ENCODE results near the gene HS6ST2.

Gene HS6ST2

DNA sequence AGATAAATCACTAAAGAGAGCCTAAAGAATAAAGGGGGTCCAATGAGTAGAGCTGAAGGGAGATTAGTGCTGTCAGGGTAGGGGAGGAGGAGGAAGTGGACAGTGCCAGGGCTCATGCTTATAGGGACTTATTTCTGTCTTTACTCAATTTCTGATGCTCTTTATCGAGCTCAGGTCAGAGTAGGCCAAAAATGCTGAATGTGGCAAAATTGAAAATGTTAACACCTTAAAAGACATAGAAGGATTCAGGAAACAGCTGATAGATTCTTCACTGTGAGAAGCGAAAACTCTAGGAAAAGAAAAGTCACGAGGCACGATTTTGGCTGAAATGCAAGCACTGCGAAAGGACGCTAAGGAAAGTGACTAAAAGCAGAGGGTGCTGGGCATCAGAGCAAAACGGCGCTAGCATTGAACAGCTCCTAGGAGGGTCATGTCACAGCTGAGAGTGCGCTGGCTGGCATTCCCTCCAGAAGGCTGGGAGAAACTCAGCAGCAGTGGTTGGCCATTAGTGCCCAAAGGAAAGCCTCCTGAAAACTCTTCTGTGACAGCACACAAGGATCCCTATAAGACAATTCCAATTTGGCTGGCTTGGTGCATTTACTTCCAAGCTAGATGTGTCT is 150.9 kb downstream of the HS6ST2 start:
- no peak for DNase-seq (ENCODE audit: low read depth in 2 of 3, low spot score in 1 of 3)

DNA sequence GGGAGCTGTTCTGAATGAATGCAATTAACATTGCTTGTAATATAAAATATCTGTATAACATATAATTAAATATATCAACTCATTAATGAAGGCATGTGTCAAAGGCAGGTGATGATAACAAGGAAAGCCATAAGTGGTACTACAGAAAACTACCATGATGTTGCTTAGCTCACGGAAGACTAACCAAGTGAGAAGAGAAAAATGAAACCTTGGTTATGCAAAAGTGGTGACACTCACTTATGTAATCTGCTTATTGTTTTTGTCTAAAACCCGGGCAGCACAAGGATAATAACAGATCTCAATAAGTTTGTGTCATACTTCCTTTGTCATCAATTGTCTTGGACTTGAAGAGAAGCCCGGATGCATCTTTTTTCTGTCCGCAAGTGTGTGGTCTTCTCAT is 156.4 kb downstream of the HS6ST2 start:
- DNase-seq (ENCODE audit: low read depth in 2 of 3, low spot score in 1 of 3), result no peak

DNA sequence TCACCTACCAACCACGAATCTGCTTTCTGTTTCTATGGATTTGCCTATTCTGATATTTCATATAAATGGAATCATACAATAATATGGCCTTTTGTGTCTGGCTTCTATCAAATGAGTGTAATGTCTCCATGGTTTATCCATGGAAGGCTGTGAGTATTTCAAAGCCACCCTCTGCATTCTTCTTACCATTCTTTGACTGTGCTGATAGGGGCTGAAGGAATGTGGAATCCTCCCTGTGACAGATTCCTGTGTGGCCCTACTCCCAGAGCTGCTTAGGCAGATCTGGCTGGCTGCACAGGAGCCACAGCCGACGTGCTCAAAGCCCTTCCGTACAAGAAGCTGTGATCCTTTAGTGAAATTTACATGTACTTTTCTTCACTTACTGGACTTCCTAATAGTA is 163.2 kb downstream of the HS6ST2 start:
- no peak for DNase-seq (ENCODE audit: low read depth in 2 of 3, low spot score in 1 of 3)

DNA sequence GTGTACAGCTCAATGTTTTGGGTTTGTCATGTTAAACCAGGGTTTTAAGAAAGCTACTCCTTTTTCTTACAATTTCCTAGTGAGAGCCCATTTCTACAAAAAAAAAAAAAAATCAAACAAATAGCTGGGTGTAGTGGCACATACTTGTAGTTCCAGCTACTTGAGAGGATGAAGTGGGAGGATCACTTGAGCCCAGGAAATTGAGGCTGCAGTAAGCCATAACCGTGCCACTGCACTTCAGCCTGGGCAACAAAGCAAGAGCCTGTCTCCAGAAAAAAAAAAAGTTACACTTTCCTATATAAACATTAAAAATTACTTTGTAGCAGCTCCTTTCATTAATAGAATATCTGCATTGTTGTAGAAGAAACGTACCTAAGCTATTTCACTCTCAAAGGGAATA is 166.7 kb downstream of the HS6ST2 start:
- no peak for DNase-seq (ENCODE audit: low read depth in 2 of 3, low spot score in 1 of 3)

DNA sequence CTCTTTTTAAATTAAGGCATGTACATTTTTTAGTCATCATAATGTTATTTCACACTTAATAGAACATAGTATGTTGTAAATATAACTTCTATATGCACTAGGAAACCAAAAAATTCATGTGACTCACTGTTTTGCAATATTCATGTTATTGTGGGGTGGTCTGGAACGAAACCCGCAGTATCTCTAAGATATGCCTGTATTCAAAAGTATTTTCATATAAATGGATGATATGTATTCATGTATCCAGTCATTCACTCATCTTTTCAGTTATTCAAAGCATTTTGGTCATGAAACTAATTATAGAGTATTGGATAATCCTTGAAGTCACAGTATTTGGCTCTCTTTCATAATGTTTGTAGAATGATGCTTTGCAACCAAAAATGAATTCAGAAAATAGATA is 168.1 kb downstream of the HS6ST2 start:
- no peak for DNase-seq (ENCODE audit: low read depth in 2 of 3, low spot score in 1 of 3)

DNA sequence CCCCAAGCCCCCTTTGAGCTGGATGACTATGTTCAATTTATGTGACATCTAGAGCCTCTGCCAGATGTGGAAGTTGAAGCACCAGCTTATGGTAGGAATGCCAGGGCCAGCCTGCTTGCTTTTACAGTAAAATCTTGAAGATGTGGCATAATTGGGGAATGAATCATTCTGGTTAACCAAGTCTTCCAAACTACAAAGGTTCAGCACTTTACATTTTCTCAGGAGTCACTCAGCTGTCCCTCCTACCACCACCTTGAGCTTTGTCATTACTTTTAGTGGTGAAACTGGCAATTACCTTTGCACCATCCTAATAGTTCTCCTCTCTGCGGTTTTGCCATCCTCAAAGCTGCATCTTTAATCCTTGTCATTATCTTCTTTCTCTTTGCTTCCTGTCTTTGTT is 172.2 kb downstream of the HS6ST2 start:
- DNase-seq (ENCODE audit: low read depth in 2 of 3, low spot score in 1 of 3), result no peak

DNA sequence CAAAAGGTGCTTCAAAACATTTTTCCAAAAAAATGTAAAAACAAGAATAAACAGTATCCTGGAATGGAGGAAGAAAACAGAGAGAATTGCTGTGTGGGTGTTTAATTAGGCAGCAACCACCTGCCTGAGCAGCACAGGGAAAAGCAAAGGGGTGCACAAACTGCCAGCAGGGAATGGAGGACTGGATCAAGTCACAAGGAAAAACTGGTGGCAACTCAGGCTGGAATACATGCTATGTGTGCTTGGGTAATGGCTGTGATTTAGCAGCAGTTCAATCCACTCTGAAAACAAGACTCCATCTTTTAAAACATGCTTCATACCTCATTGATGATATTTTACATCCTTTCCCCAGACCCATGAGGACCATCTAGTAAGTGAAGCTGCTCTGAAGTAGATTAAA is 179.5 kb downstream of the HS6ST2 start:
- no peak for DNase-seq (ENCODE audit: low read depth in 2 of 3, low spot score in 1 of 3)

DNA sequence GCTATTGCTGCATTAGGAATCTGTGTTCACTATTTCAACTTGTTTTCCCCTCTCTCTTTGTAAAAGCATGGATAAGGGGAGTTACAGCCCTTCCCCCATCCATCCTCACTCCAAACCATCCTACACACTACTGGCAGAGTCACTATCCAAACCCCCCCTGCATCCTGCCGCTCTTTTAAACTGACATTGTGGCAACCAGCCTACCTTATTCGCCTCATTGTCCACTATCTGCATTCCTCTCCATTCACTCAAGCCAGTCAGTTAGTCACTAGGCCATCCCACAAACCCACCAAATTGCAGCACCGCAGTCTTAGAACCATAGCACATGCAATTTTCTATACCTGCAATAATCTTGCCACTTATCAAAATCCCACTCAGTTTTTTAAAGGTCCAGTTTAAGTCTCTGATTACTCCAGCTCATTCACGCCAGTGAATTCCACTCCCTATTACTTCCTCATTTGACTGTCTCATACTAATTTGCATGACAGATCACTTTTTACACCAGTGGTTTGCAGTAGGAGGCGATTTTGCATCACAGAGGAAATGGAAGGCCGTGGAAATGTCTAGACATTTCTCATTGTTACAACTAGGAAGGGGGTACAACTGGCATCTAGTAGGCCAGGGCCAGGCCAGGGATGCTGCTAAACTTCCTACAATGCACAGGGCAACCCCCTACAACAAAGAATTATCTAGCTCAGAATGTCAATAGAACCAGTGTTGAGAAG is 181.8 kb downstream of the HS6ST2 start:
- DNase-seq (ENCODE audit: low read depth in 2 of 3, low spot score in 1 of 3), result no peak

DNA sequence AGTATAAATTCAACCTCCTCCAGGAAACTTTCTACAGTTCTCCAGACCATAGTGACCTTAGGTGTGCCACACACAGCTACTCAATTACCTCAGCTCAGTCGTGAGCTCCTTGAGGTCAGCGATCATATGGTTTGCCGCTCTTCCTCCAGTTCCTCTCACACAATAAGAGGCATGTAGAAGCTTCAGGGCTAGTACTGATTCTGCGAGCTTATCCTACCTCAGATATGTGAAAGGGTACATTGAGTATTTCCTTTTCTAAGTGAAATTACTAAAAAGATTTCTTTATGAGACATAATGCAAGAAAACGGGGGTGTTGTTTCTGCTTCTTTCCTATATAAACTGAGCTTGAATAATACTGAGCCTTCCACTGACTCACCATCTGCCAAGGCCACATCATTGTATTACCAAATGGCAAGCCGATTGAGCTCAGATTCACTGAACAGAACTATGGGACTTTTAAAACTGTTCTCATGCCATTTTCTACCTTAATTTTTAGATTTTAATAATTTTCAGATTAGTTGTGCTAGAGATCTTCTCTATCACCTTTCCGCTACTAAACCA is 183.1 kb downstream of the HS6ST2 start:
- DNase-seq (ENCODE audit: low read depth in 2 of 3, low spot score in 1 of 3), result peak in 1 of 3 donors; percentile 2

DNA sequence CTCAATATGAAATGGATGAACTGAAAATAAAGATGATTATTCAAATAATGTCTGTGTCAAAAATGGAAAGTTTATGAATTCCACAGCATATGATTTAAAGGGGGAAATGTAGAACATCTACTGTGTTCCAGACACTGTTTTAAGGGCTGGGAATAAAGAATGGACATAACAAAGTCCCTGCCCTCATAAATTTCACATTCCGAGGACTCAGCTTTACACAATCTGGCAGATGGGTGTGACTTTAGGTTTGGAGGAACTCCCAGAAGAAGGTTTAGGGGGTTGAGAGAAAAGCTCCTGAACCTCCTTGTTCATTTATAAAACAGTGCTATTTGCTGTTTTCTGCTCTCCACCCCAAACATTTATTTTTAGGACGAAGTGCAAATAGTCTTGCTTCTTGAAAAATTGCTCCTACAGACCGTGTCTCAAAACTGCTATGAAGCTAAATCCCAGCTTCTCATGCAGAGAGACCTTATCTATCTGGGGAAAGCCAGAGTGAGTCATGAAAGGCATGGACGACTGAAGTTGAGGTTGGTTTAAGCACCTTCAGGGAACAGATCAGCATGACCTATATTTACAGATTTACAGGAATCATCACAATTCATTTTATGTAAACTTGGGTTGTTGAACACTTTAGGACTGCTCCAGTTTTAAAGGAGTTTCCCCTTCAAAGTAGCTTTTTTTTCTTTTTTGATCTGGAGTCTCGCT is 184.3 kb downstream of the HS6ST2 start:
- DNase-seq (ENCODE audit: low read depth in 2 of 3, low spot score in 1 of 3), result no peak

DNA sequence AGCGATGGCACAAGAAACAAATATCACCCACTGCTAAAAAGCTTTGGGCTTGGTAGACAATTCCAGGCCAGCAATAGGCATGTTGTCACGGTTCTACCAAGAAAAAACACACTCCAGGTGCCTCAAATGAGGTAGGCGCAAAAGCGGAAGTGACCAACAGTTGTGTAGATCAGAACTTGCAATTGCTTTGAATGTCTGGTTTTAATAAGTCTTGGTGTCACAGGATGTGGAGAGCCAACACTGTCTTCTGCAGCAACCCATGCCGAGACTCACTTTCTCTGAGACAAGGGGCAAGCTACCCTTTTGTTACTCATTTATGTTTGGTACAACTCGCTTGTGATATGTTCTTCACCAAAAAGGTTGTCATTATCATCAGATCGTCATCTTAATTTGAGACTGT is 188.8 kb downstream of the HS6ST2 start:
- DNase-seq (ENCODE audit: low read depth in 2 of 3, low spot score in 1 of 3), result no peak

DNA sequence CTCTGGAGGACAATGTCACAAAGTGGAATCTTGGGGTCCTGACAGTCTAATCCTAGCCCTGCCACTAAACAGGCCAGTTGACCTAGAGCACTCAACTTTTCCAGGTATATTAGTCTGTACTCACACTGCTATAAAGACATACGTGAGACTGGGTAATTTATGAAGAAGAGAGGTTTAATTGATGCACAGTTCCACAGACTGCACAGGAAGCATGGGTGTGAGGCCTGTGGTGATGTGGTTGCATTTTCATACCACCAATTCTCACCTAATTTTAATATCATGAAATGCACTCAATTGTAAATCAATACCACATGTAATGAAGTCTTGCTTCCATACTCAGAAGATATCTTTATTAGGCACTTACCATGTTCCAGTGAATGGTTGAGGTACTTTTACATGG is 192.0 kb downstream of the HS6ST2 start:
- no peak for DNase-seq (ENCODE audit: low read depth in 2 of 3, low spot score in 1 of 3)

DNA sequence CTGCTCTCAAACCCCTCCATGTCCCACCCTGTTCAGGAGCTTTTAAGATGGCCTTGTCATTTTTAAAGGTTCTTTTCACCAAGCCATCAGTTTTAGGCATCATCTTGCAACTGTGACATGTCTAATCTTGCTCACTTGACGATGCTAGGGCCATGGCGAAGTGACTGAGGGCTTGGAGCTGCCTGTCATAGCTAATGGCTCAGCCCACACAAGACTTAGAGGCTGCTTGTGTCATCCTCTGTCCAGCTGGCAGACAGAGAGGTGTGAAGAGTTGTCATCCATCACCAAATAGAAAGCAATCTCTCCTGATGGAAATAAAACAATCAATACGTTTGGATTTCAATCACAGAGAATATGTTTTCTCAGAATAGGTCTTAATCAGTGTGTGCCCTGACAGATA is 194.9 kb downstream of the HS6ST2 start:
- DNase-seq (ENCODE audit: low read depth in 2 of 3, low spot score in 1 of 3), result no peak

DNA sequence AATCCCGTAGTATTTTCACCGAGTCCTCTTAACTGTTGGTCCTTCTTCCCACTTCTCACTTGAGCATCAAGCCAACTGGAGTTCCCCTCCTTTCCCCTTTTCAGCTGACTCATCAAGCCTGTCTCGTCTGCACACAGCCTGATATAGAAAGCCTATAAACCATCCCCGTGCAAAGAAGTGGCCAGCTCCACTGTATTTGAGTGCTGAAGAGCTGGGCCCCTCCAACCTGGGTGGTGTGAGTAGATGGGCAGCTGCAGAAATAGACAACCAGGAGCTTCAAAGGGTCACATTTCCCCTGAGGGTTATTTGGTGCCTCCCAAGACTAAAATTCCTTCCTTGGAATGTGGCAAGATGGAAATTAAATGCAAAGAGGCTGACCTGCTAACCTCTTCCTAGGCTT is 199.7 kb downstream of the HS6ST2 start:
- DNase-seq (ENCODE audit: low read depth in 2 of 3, low spot score in 1 of 3), result no peak

DNA sequence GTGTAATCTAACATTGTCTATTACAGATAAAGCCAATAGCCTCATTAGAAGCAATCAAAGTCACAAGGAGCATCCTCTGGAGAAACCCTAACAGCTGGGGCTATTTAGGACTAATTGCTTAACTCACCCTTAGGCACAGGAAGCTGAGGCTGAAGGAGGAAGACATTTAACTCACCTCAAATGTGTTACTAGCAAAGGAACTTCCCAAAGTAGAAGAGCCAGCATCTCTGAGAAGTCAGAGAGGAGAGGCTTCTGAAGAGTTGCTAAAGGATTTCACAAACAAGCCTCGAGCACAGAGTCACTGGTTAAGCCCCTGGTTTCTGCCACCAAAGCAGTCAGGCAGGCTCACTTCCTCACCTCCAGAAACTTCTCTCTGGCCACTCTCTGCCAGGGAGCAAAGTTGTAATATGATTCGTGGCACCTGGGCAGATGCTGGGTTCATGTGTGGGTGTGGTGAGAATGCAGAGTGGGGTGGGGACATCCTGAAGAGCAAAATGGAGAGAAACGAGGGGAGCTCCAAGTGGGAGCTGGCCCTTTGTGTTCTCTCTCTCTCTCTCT is 201.3 kb downstream of the HS6ST2 start:
- DNase-seq (ENCODE audit: low read depth in 2 of 3, low spot score in 1 of 3), result no peak

DNA sequence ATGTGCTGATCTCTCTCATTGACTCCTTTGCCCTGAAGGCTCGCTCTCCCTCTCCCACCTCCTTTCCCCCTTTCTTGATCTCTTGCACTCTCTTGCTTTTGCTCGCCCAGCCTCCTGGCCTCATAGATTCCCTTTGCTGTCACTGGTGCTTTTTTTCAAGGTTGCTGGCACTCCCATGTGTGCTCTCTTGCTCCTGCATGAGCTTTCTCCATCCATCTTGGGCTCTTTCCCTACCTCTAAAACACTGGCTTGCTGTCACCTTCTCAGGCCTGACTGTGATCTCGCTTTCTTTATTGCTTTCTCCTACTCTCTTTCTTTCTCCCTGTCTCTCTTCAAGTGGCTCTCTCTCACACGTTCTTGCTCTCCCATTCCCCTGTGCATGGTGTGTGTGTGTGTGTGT is 202.0 kb downstream of the HS6ST2 start:
- no peak for DNase-seq (ENCODE audit: low read depth in 2 of 3, low spot score in 1 of 3)

DNA sequence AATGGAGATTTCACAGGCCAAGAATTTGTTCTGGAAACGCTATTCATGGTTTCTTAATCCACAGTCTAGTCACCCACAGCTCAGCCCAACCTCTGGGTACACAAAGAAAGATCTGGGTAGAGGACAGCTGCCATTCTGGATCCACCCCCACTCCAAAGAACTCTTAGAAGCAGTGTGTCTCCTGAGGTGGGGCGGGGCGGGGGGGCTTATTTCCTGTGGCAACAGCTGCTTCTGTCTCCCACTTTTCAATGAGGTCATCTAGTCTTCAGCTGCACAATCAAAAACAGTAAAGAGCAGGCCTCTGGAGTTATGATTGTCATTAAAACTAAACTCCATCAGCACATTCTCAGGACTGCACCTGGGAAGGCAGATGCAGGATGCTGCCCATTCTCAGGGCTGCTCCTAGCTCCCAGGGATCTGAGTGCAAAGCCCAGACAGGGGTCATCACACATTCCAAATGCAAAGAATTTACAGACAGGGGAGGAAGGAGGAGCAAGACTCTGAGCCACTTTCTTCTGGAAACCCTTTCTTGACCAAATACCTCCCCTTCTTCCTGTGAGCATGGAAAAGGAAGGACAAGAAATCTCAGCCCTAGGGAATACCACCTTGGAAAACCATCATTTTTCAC is 207.3 kb downstream of the HS6ST2 start:
- no peak for DNase-seq (ENCODE audit: low read depth in 2 of 3, low spot score in 1 of 3)

DNA sequence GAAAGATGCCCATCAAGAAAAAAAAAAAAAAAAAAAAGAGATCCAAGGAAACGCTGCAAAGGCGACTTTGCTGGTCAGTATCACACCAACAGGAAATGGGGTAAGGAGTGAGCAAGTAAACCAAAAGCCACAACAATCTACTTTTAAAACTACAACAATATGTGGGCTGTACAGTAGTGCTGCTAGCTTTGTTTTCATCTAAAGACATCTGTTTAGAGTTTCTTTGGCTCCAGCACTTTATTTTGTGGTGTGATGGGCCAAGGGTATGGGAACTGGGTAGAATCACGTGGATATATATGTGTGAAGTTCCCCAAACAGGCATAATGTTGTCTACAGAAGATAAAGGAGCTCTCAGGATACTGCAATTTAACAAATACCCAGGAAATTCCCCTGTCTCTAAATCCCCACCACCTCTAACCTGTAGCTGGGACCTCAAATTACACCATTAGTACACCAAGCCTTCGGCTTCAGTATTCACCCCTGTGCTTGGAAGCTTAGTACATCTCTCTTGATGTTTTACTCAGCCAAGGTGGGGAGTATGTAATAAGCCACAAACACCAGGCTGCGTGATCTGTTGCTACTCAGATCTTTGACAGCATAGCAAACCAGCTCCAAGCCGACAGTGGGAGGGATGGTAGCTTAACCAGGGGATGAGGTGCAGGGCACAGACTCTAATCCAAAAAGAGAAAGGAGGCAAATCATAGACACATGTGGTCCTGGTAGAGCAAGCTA is 207.9 kb downstream of the HS6ST2 start:
- no peak for DNase-seq (ENCODE audit: low read depth in 2 of 3, low spot score in 1 of 3)

DNA sequence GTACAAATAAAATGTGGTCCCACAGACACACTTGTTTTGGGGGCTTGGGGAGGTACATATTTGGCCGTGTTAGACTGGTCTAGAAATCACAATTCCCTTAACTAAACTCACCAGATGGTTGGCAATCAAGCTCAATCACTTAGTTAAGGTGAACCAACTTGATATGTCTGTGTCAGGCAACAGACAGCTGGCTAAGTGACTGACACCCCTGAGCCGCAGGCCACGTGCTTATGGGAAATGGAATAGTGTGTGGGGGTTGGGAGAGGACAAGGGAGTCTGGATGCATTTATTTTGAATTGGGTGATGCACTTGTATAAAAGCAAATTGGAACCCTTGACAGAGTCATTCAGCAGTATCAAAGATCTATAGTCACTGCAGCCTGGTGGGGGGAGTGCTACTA is 209.0 kb downstream of the HS6ST2 start:
- DNase-seq (ENCODE audit: low read depth in 2 of 3, low spot score in 1 of 3), result no peak

DNA sequence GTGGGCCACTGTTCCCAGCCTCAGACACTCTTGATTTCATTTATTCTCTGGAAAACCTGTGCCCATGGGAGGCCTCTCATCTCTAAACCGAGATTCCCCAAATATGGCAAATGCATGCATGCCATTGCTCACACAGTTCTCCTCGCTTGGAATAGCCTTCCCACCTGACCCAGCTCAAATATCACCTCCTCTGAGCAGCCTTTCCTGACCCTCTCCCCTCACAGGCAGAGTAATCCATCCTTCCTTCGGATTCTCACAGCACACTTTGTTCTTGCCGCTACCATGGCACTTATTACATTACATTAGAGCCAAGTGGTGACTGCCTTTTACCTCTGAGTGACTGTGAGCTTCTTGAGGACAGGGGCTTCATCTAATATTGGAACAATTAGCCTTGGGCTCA is 209.5 kb downstream of the HS6ST2 start:
- DNase-seq (ENCODE audit: low read depth in 2 of 3, low spot score in 1 of 3), result no peak

DNA sequence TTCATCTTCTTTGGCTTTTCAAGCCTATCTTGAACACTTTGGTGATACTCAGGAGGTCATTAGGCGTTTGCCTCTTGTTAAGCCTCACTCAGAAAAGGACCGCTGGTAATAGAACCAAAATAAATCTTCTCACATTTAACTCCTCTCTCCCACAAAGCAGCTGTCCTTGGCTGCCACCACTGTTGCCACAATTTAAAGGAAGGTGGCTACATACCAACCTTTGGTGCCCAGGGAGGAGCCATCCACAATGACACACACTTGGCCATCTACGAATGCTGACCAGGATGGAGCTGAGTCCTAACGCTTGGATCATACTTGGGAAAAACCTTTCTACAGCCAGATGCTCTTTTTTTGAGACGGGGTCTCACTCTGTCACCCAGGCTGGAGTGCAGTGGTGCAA is 210.2 kb downstream of the HS6ST2 start:
- DNase-seq (ENCODE audit: low read depth in 2 of 3, low spot score in 1 of 3), result no peak
